CD4-positive, alpha-beta memory T cell (primary cell): Measurements from ENCODE around the gene UBASH3B. TPM values are rescaled to one million over a fixed set of nuclear protein-coding genes. Genes with fewer than 3 reads are reported as not detected.
A peak's percentile ranks its signal among the peaks of the same experiment; 100 is the strongest.
"Not testable (repeated sequence)": the region's sequence is repeated elsewhere in the genome, so short reads cannot be mapped to it uniquely, and the experiment has no call there.

Experiments
- CTCF ChIA-PET: fragments of 350-600 bp; sonication (Branson Sonifier 250); formaldehyde crosslinking; loops from one replicate; lab custom pipeline; 2021; ENCODE audit warnings: inconsistent platforms; ENCODE audit not compliant: partially characterized antibody; lab: Charles Lee
- POLR2A ChIA-PET: fragments of 350-600 bp; sonication (Branson Sonifier 250); formaldehyde crosslinking; loops from one replicate; lab custom pipeline; 2021; ENCODE audit not compliant: partially characterized antibody; lab: Charles Lee
- DNase-seq, 5 donors: peaks; one replicate each; pipeline versions ENCODE4 v3.0.0 to v3.0.0-alpha.2; 2020 to 2022; ENCODE audit warnings: mixed read lengths in 1 of 5
- H3K27ac ChIP-seq: one replicate; pipeline ENCODE4 v1.7.0; 2013; ENCODE audit warnings: low read depth, low read length
- H3K27me3 ChIP-seq: 2 replicates; pipeline ENCODE4 v1.7.0; 2013; ENCODE audit warnings: mild to moderate bottlenecking, low read length, moderate library complexity; ENCODE audit not compliant: insufficient read depth
- H3K36me3 ChIP-seq: 2 replicates; pipeline ENCODE4 v1.7.0; 2013; ENCODE audit warnings: mild to moderate bottlenecking, low read length, moderate library complexity; ENCODE audit not compliant: insufficient read depth
- H3K4me1 ChIP-seq: 2 replicates; pipeline ENCODE4 v1.7.0; 2013; ENCODE audit warnings: mild to moderate bottlenecking, low read length, moderate library complexity; ENCODE audit not compliant: insufficient read depth
- H3K4me3 ChIP-seq, 2 donors: one replicate each; pipeline ENCODE4 v1.7.0; 2013; ENCODE audit warnings: low read length in 2 of 2, mild to moderate bottlenecking in 1 of 2
- H3K9me3 ChIP-seq, 2 donors: one replicate each; pipeline ENCODE4 v1.7.0; 2013; ENCODE audit warnings: low read length in 2 of 2, control low read depth in 1 of 2; ENCODE audit not compliant: control insufficient read depth in 1 of 2
- H3K27ac Mint-ChIP-seq, 7 donors: one replicate each; pipeline ENCODE4 v1.8.0; 2020 to 2021; ENCODE audit warnings: mixed read lengths in 7 of 7, mild to moderate bottlenecking in 6 of 7, inconsistent platforms in 3 of 7, moderate library complexity in 3 of 7
- H3K27me3 Mint-ChIP-seq, 2 donors: one replicate each; pipeline ENCODE4 v1.8.0; 2020 to 2021; ENCODE audit warnings: mixed read lengths in 2 of 2
- H3K36me3 Mint-ChIP-seq, 2 donors: one replicate each; pipeline ENCODE4 v1.8.0; 2020 to 2021; ENCODE audit warnings: mixed read lengths in 2 of 2, inconsistent platforms in 1 of 2, mild to moderate bottlenecking in 1 of 2
- H3K4me1 Mint-ChIP-seq, 4 donors: one replicate each; pipeline ENCODE4 v1.8.0; 2020 to 2021; ENCODE audit warnings: mixed read lengths in 4 of 4, mild to moderate bottlenecking in 1 of 4
- H3K4me3 Mint-ChIP-seq, 8 donors: one replicate each; pipeline ENCODE4 v1.8.0; 2020 to 2021; ENCODE audit warnings: mixed read lengths in 8 of 8, mild to moderate bottlenecking in 7 of 8, moderate library complexity in 6 of 8, inconsistent platforms in 3 of 8
- H3K9me3 Mint-ChIP-seq, 8 donors: one replicate each; pipeline ENCODE4 v1.8.0; 2020 to 2021; ENCODE audit warnings: mixed read lengths in 8 of 8, mild to moderate bottlenecking in 5 of 8, inconsistent platforms in 3 of 8, moderate library complexity in 1 of 8
- intact Hi-C: fragments of 100-400 bp; cut with micrococcal nuclease; formaldehyde crosslinking; loops from one replicate; pipeline ENCODE4 v1.15.1; 2023
- polyA plus RNA-seq, 2 donors: library from polyadenylated mRNA; unstranded; fragments of 300-500 nt; fragmentation: Illumina TruSeq; gene quantifications; one replicate each; pipeline ENCODE4 v1.2.3, GENCODE V29; 2021
- total RNA-seq, 2 experiments: library from RNA; stranded (reverse); gene quantifications; one replicate each; pipeline ENCODE4 v1.2.3, GENCODE V29; 2021

Gene UBASH3B, protein sequence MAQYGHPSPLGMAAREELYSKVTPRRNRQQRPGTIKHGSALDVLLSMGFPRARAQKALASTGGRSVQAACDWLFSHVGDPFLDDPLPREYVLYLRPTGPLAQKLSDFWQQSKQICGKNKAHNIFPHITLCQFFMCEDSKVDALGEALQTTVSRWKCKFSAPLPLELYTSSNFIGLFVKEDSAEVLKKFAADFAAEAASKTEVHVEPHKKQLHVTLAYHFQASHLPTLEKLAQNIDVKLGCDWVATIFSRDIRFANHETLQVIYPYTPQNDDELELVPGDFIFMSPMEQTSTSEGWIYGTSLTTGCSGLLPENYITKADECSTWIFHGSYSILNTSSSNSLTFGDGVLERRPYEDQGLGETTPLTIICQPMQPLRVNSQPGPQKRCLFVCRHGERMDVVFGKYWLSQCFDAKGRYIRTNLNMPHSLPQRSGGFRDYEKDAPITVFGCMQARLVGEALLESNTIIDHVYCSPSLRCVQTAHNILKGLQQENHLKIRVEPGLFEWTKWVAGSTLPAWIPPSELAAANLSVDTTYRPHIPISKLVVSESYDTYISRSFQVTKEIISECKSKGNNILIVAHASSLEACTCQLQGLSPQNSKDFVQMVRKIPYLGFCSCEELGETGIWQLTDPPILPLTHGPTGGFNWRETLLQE
- total RNA-seq (10 to 100 TPM; 26.6 to 30.9 TPM), polyA plus RNA-seq (10 to 100 TPM in 1 of 2 donors, 1 to 10 TPM in 1; 6.7 to 13.9 TPM)

DNA sequence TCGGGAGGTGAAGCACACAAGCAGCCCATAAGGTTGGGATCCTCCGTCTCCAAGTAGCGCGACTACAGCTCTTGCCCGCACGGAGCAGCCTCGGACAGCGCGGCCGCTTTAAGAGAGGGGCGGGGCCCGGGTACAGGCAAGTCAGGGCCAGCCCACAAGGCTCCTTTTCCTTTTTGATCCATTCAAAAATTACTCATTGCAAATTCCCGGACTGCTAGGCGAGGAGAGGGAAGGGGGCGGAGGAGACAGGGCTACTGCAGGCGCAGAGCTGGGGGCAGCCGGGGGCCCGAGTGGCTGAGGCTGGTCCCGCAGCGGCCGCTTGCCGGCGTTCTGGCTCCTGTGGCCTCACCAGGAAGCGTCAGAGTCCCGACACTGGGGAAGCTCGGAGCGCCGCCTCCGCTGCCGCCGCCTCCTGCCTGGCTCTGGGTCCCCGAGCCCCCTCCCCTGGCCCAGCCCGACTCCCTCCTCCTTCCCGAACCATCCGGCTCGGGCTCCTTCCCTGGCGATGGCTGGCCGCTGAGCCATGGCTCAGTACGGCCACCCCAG, at the start of gene UBASH3B:
Gene UBASH3B, plus strand, starts transcription at position 196 of the 546 bp plus-strand sequence. Its CDS starts 328 bp downstream, at position 524.
- peaks cover 44% of the 10 kb centered on the region for H3K4me1 ChIP-seq
- Mint-ChIP-seq H3K4me3 (peak within 1 kb of the TSS; percentile 97 to 98 (median 98)), H3K4me1 (peaks cover 20 to 53% (median 40%) of the 10 kb centered on the region in 4 donors), H3K36me3 (peaks cover 0 to 10% of the 10 kb centered on the region in 2 donors), H3K9me3 (no peaks in the 10 kb centered on the region), H3K27ac (peak within 1 kb of the TSS; percentile 88 to 98 (median 95)), H3K27me3 (no peaks in the 10 kb centered on the region)
- H3K36me3 ChIP-seq, result no peaks in the 10 kb centered on the region
- intact Hi-C loops, result loop anchor here (1.0 to 2.0 kb wide), 6 partner anchors 13 to 126 kb away; no protein-coding TSS in a partner anchor
- H3K4me3 ChIP-seq, result peak within 1 kb of the TSS; percentile 55 to 86
- H3K9me3 ChIP-seq, result no peaks in the 10 kb centered on the region
- POLR2A ChIA-PET, result interaction anchor here (0.9 to 6.0 kb wide), 18 partner anchors 13 to 407 kb away, joined by 3 to 121 read pairs (median 8); partner anchors contain the start of gene HSPA8
- peak; percentile 63 to 68 (median 66) for DNase-seq
- peak within 1 kb of the TSS; percentile 66 for H3K27ac ChIP-seq
- CTCF ChIA-PET, result interaction anchor here (0.5 to 20.7 kb wide), 29 partner anchors 9 to 1030 kb away, joined by 3 to 440 read pairs (median 4); no protein-coding TSS in a partner anchor
- no peaks in the 10 kb centered on the region for H3K27me3 ChIP-seq

DNA sequence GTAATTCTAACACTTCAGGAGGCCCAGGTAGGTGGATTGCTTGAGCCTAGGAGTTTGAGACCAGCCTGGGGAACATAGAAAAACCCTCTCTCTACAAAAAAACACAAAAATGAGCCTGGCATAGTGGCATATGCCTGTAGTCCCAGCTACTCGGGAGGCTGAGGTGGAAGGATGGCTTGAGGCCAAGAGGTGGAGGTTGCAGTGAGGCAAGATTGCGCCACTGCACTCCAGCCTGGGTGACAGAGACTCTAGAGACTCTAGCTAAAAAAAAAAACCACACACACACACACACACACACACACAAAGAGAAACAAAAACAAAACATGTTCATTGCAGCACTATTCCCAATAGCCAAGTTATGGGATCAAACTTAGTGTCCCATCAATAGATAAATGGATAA, 48.4 kb upstream of the UBASH3B start:
- H3K27ac ChIP-seq, result not testable (repeated sequence)
- CTCF ChIA-PET, result interaction anchor here (0.6 kb wide), 1 partner anchor 13 kb away, joined by 3 read pairs; no protein-coding TSS in a partner anchor

DNA sequence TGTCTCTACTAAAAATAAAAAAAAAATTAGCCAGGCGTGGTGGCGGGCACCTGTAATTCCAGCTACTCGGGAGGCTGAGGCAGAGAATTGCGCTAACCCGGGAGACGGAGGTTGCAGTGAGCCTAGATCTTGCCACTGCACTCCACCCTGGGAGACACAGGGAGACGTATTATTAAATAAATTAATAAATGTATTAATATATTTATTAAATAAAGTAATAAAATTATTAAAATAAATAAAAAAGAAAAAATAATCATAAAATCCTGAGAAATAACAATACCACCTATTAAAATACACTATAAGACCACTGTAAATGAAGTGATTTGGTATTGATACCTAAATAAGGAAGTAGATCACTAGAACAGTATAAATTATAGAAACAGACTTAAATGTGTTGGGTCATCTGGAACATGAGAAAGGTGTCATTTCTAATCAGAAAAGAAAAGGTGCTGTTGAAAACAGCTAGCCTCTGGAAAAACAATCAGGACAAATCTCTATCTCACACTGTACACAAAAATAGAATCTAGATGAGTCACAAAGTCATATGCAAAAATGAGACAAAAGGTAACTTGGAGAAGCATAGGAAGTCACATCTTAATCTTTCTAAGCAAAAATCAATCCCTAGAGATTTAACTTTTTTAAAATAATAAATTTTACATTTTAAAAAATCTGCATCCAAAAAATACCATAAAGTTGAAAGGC, 43.2 kb upstream of the UBASH3B start:
- Mint-ChIP-seq H3K36me3 (no peaks in the 10 kb centered on the region), H3K27me3 (peaks cover 0 to 2% of the 10 kb centered on the region in 2 donors), H3K4me3 (no peak overlapping the region), H3K27ac (no peak overlapping the region), H3K9me3 (no peaks in the 10 kb centered on the region), H3K4me1 (no peaks in the 10 kb centered on the region)
- ChIA-PET CTCF (interaction anchor here (0.7 to 1.3 kb wide), 3 partner anchors 184 to 837 kb away, joined by 3 to 5 read pairs (median 5); no protein-coding TSS in a partner anchor), POLR2A (no interaction called here)
- Histone ChIP-seq H3K36me3 (no peaks in the 10 kb centered on the region), H3K27me3 (no peaks in the 10 kb centered on the region), H3K4me1 (no peaks in the 10 kb centered on the region), H3K4me3 (no peak overlapping the region), H3K9me3 (no peaks in the 10 kb centered on the region), H3K27ac (no peak overlapping the region)
- intact Hi-C loops, result no loop called here
- no peak for DNase-seq

More for the DNA sequence above, 48.4 kb upstream of the UBASH3B start:
- H3K36me3 ChIP-seq, H3K27me3 Mint-ChIP-seq, H3K9me3 ChIP-seq, H3K9me3 Mint-ChIP-seq, H3K27me3 ChIP-seq, POLR2A ChIA-PET, H3K36me3 Mint-ChIP-seq, intact Hi-C loops, H3K27ac Mint-ChIP-seq, H3K4me1 ChIP-seq, H3K4me3 Mint-ChIP-seq, DNase-seq, H3K4me3 ChIP-seq, H3K4me1 Mint-ChIP-seq: not testable (repeated sequence)

DNA sequence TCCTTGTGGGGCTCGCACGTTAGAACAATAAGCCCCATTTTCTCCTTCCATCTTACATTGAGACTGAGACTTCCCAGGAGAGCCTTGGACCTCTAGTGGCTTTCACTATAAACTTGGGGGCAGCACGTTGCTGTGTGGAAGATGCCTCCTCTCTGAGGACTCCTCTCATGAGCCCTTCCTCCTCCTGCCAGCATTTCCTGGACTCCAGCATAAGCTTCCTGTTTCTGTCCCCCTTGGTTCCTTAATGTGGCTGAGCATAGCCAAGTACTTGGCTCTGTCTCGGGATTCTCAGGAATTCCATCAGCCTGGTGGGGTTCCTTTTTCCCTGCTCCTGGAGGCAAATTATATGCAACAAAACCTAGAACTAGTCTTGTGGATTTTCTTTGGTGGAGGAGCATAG, 38.8 kb upstream of the UBASH3B start:
- CTCF ChIA-PET, result no interaction called here

DNA sequence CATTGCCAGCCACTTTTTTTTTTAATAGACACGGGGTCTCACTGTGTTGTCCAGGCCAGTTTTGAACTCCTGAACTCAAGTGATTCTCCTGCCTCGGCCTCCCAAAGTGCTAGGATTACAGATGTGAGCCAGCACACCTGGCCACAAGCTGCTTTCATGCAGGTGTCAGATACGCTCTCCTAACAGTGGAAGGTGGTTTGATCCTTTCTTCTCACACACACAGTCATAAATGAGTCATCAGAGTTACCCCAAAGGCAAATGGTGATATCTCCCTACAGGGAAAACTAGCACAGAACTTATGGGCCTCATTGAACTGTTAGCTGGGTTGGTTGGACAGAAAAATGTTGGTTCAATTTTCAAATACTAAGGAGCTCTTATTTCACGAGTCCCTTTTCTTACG, 38.2 kb upstream of the UBASH3B start:
- Histone ChIP-seq H3K27ac (no peak overlapping the region), H3K36me3 (no peaks in the 10 kb centered on the region), H3K9me3 (no peaks in the 10 kb centered on the region), H3K4me1 (no peaks in the 10 kb centered on the region), H3K27me3 (no peaks in the 10 kb centered on the region), H3K4me3 (no peak overlapping the region)
- POLR2A ChIA-PET, result no interaction called here
- H3K27me3 Mint-ChIP-seq, result peaks cover 0 to 2% of the 10 kb centered on the region in 2 donors
- no peak overlapping the region for H3K27ac Mint-ChIP-seq
- no peak overlapping the region for H3K4me3 Mint-ChIP-seq
- DNase-seq, result no peak
- CTCF ChIA-PET, result no interaction called here
- H3K4me1 Mint-ChIP-seq, result no peaks in the 10 kb centered on the region
- no peaks in the 10 kb centered on the region for H3K36me3 Mint-ChIP-seq
- H3K9me3 Mint-ChIP-seq, result peaks cover 0 to 7% (median 0%) of the 10 kb centered on the region in 8 donors
- intact Hi-C loops, result no loop called here

More for the DNA sequence above, 38.8 kb upstream of the UBASH3B start:
- Mint-ChIP-seq H3K27me3 (peaks cover 0 to 2% of the 10 kb centered on the region in 2 donors), H3K36me3 (no peaks in the 10 kb centered on the region), H3K9me3 (peaks cover 0 to 7% (median 0%) of the 10 kb centered on the region in 8 donors), H3K4me3 (no peak overlapping the region), H3K4me1 (no peaks in the 10 kb centered on the region), H3K27ac (no peak overlapping the region)
- no peaks in the 10 kb centered on the region for H3K4me1 ChIP-seq
- no peak for DNase-seq
- no peak overlapping the region for H3K27ac ChIP-seq
- no peak overlapping the region for H3K4me3 ChIP-seq
- H3K36me3 ChIP-seq, result no peaks in the 10 kb centered on the region
- POLR2A ChIA-PET, result no interaction called here
- intact Hi-C loops, result no loop called here
- no peaks in the 10 kb centered on the region for H3K27me3 ChIP-seq
- no peaks in the 10 kb centered on the region for H3K9me3 ChIP-seq

DNA sequence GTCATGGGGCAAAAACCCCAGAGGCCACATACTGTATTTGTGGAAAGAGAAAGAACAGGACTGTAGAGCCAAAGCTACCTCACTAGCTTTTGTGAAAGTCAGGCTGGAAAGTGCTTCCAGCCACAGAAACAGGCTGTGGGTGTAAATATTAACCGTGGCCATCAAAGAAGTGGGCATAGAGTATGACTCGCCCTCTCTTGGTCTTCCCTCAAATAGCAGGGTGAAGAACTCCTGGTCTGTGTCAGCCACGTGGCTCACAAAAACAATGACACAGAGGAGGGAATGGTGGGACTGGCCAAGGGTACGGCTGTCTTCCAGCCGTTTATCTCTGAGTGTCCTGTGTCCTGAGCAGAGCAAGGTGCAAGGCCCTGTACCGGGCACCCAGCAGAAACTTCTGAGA, 37.6 kb upstream of the UBASH3B start:
- CTCF ChIA-PET, result interaction anchor here (2.0 kb wide), 1 partner anchor 235 kb away, joined by 8 read pairs; no protein-coding TSS in a partner anchor
- Histone ChIP-seq H3K27me3 (no peaks in the 10 kb centered on the region), H3K27ac (no peak overlapping the region), H3K36me3 (no peaks in the 10 kb centered on the region), H3K4me1 (no peaks in the 10 kb centered on the region), H3K4me3 (no peak overlapping the region), H3K9me3 (no peaks in the 10 kb centered on the region)
- H3K4me1 Mint-ChIP-seq, result no peaks in the 10 kb centered on the region
- intact Hi-C loops, result no loop called here
- H3K9me3 Mint-ChIP-seq, result peaks cover 0 to 7% (median 0%) of the 10 kb centered on the region in 8 donors
- POLR2A ChIA-PET, result no interaction called here
- H3K27me3 Mint-ChIP-seq, result peaks cover 0 to 2% of the 10 kb centered on the region in 2 donors
- no peak for DNase-seq
- H3K27ac Mint-ChIP-seq, result no peak overlapping the region
- no peaks in the 10 kb centered on the region for H3K36me3 Mint-ChIP-seq
- H3K4me3 Mint-ChIP-seq, result no peak overlapping the region
